Measurements from ENCODE around the gene SMIM26.

GRCh38 chr20:18596270-18596669 is 29.0 kb downstream of the SMIM26 start:
- TF ChIP-seq CTCF (conservative IDR thresholded peaks at IDR 0.05 in 1 of 2, IDR thresholded peaks at IDR 0.05 in 1 of 2; ENCODE audit: extremely low read depth in 1 of 2, insufficient read depth in 1 of 2, low read depth in 1 of 2, low read length in 2 of 2) (no peak), EZH2 (IDR thresholded peaks at IDR 0.05; ENCODE audit: borderline replicate concordance, low read length) (no peak)

All from mammary epithelial cell (primary cell).